Right lung (tissue), 5 donors: ENCODE results near the gene UROC1. TPM values are rescaled to one million over a fixed set of nuclear protein-coding genes. Genes with fewer than 3 reads are reported as not detected.

ENCODE experiments used
- DNase-seq, 2 donors: peaks; one replicate each; pipeline ENCODE4 v3.0.0-alpha.2; 2013
- polyA plus RNA-seq, 5 donors: library from polyadenylated mRNA; unstranded; fragments of 120-200 nt; gene quantifications; one replicate each; pipeline versions ENCODE4 v1.2.1 to v1.2.3, GENCODE V29; 2013; ENCODE audit warnings: inconsistent platforms in 1 of 5, low replicate concordance in 1 of 5; ENCODE audit not compliant: insufficient read length in 5 of 5, insufficient read depth in 1 of 5

Gene UROC1
- polyA plus RNA-seq, 5 donors, result 0.08 to 0.23 (median 0.17) TPM; not detected in 1

DNA sequence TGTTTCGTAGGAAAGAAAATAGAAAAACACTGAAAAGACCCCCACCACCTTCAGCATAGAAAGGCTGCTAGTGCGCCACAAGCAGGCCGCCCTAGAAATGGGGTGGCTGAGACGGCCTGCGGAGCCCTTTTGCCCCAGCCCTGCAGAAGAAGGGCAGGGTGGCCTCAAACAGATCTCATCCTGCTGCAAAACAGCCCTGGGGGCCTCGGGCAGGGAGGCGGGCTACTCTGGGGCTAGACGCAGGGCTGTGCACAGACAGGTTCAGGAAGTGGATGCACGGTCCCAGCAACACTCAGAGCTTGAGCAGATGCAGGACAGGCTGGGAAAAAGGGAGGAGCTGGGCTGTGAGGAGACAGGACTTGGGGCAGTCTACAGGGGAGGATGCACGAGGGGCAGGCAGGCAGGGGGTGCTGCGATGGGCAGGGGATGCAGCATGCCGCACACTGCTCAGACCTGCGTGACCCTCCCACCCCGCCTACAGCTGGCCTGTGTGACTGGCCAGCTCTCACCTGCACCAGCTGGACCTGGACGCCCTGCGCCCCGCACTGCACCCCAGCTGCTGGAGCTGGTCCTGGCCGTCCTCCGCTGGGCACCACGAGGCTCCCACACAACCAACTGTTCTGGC, 76.2 kb downstream of the UROC1 start:
- no peak for DNase-seq

- no peak for DNase-seq
Measured at GRCh38 chr3:126440709-126440995, 76.9 kb downstream of the UROC1 start.

DNA sequence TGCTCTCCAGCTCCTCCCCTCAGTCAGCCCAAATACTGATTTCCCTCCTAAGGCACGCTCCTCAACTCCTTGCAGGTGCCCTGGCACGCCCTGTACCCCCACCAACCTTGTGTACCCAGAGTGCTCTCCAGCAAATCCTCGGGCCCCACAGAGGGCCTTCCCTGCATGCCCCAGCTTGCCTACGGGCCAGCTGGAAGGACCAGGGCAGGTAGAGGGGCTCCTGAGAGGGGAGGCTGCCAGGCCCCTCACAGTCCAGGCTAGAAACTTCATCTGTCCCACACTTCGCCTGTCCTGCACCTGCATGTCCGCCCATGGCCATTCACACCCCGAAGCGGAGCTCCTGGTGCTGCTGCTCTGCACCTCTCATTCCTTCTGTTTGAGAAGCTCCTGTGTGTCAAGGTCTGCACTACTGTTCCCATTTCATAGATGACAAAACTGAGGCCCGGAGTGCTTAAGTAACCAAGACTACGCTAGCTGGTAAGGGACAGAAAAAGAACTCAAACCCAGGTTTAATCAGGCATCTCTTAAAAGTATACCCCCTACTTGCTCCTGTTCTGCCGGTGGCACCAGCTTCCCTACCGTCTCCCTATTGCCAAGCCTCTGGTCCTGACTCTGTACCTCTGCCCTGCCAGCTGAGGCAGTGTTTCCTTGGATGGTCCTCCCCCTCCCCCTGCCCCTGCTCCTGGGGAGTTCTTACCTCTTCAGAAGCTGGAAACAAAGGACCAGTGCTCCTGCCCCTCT, 77.4 kb downstream of the UROC1 start:
- no peak for DNase-seq

- no peak for DNase-seq
Measured at GRCh38 chr3:126439346-126439967, 78.1 kb downstream of the UROC1 start.

GRCh38 chr3:126438746-126439145, 78.8 kb downstream of the UROC1 start:
- no peak for DNase-seq

GRCh38 chr3:126438186-126438585, 79.4 kb downstream of the UROC1 start:
- DNase-seq, result no peak

DNA sequence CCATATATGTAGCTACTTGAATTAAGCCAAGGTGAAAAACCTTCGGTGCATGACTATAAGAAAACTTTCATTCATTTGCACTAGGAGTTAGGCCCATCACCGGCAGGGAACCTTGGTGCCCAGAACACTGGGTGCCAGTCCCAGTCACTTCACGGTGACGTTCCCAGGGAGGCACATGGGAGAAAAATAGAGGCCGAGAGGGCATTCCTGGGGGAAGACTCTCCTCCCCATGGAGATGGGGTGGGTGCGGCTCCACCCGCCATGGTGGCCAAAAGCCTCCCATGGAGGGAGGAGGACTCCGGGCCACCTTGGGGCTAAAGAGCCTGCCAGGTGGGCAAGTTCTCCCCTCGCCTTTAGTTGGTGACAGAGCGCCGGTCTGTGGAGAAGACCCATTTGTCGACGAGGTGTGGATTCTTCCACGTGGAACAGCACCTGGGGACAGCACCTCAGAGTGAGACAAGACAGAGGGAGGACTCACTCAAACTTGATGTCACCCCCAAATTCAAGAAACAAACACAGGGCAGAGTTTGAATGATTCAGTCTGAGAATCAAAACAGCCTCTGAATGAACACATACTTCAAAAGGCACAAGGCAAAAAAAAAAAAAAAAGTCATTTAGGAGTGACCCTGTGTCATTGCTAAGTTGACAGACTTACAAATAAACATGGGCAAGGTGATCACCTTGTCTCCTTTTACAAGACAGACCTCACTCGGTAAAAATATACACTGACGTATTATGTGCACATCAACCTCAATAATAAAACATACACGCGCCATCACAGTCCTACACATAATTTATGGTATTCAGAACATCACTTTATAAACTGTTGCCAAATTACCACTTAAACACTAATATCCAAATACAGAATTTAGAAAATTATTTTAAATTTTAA, 80.5 kb downstream of the UROC1 start:
- no peak for DNase-seq

DNA sequence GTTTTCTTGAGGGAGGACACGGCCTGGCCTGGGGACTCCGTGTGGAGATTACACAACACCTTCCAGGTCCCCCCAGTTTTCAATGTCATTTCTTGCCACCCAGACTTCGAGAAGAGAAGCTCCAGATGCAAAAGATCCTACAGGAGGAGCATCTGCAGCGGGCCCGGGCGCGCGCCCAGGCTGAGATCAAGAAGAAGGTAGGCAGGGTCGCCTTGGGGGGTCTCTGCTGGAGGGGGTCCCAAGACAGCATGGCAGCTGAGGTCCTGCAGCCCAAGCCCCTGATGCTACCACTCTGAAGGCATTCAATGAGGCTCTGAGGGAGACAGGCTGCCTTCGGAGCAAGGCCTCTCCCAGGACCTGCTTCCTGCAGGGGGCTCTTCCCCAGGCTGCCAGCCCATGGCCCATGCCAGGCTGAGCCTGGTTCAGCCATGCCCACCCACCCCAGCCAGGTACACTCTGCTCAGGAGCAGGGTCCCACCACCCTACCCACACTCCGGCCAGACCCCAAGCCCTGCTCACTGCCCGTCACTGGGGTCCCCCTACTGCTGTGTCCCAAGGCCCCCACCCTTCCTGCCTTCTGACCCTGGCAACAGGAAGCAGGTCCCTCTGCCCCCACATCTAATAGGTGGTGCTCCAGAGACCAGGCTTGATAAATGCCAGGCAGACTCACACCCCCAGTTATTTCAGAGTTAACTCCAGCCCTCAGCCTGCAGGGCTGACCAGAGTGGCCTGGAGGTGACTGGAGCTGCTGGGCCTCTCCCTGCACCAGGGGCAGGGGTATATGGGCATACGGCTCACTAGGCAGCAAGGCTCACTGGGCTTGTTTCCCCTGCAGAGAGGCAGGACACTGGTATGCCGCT, 81.9 kb downstream of the UROC1 start:
- no peak for DNase-seq

GRCh38 chr3:126434931-126435411, 82.6 kb downstream of the UROC1 start:
- no peak for DNase-seq

- DNase-seq, result no peak
Measured at GRCh38 chr3:126434264-126434590, 83.3 kb downstream of the UROC1 start.

DNA sequence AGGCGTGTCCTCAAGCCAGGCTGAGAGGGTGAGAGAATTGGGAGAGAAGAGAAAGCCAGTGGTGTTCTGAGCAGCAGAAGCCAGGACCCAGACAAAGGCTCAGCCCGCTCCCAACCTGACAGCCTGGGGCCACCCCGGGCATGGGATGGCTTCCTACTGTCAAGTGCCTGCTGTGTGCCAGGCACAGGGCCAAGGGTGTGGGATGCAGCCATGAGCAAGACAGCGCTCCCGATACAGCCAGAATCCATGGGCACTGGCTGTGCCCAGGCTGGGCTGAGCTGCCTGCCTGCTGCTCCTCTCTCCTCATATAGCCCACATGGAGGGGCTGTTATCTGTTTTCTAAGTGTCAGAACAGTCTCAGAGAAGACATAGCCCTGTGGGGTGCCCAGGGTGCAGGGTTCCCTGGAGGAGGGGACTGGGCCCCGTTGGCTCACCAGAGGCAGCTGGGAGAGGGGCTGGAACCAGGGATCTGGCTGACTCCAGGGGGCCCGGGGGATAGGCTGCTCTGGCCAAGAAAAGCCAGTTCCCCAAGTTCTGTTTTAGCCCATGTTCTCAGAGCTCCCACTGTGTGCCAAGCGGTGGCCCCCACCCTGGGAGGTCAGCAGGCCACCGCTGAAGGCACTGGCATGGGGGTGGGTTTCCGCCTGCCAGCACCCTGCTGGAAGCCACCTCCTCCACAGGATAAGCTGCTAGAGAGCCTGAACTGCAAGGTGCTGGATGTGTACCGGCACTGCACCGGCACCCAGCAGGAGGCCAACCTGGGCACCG, 83.9 kb downstream of the UROC1 start:
- no peak for DNase-seq

- no peak for DNase-seq
Measured at GRCh38 chr3:126433105-126433430, 84.5 kb downstream of the UROC1 start.

- DNase-seq, result no peak
Measured at GRCh38 chr3:126432361-126433104, 85.0 kb downstream of the UROC1 start.

Other genes with a start within 250 kb of the UROC1 start
- 10 to 100 TPM in 1 of 5 donors, 1 to 10 TPM in 4; 6.5 to 11.4 (median 7.8) TPM for gene KLF15, start 160.4 kb downstream of the UROC1 start, polyA plus RNA-seq
- 1 to 10 TPM in 4 of 5 donors, under 1 TPM in 1; 0.80 to 7.9 (median 6.6) TPM for gene CFAP100, start 122.9 kb downstream of the UROC1 start, polyA plus RNA-seq
- gene ZXDC, start 41.9 kb downstream of the UROC1 start, polyA plus RNA-seq, result 10 to 100 TPM; 28.3 to 38.0 (median 30.2) TPM
- under 1 TPM in 4 of 5 donors, not detected in 1; 0.21 to 0.37 (median 0.29) TPM for gene CHST13, start 6.4 kb upstream of the UROC1 start, polyA plus RNA-seq
- under 1 TPM in 3 of 5 donors, not detected in 2; 0.06 to 0.15 (median 0.14) TPM for gene C3orf22, start 41.2 kb upstream of the UROC1 start, polyA plus RNA-seq
- 10 to 100 TPM; 15.9 to 22.3 (median 20.4) TPM for gene TXNRD3, start 137.4 kb upstream of the UROC1 start, polyA plus RNA-seq
- 10 to 100 TPM; 16.4 to 24.3 (median 20.4) TPM for gene CHCHD6, start 186.5 kb upstream of the UROC1 start, polyA plus RNA-seq